GM19397 (cell line): ENCODE results near the gene ALDH4A1.

Experiments used
- ATAC-seq: cut with Tn5 transposase; IDR thresholded peaks from one replicate; pipeline ENCODE4 v1.9.1; 2021; ENCODE audit warnings: mild to moderate bottlenecking, moderate library complexity; ENCODE audit not compliant: unreplicated experiment

ALDH4A1 gene

DNA sequence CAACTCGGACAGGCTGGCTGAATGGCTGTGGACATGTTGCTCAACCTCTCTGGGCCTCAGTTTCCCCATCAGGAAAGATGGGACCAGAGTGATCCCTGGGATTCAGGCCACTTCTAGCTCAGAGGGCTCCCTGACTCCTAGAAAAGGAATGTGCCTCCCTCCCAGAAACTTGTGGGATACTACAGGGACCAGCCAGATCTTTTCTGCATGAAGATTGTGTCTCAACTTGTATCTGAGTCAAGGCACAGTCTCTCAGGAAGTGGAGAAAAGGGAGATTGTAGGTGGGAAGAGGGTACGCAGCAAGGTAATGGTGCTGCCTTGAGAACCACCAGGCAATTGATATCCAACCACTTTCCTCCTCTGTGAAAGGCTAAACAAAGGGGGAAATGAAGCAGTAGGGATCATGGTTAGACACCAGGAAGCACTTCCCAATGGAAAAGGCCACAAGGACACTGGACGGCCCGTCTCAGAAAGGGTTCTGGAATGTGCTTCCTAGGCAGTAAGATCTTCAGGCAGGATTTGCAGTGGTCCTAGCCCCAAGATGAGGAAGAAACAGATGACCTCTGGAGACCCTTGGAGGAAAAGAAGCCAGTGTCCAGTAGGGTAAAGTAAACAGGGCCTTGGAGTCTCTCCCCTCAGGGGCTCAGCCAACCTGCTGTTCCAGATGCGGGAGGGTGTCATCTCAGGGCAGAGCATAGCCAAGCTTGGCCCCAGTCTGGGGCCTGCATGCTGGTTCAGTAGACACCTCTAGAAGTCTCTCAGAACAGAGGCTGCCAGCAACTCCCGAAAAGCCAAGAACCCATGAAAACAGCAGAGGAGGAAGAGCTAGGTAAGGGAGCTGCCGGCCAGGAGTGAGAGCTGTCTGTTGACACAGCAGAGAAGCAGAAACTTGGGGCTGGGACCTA lies 37.3 kb upstream of the ALDH4A1 start:
- no peak for ATAC-seq

DNA sequence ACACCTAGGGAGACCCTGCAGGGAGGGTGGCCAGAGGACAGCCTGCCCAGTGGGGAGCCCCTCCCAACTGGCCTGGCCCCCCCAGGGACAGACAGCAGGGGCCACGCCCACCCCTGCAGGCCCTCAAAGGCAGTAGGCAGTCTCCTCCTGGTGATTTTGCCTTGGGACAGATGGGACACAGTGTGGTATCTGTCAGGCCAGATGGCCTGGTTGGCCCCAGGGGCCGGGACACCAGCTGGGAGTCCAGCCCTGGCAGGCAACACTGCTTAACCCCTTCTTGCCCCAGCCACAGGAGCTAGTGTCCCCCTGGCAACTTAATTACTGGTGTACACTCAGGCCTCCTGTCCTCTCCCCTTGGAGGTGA lies 36.3 kb upstream of the ALDH4A1 start:
- no peak for ATAC-seq

DNA sequence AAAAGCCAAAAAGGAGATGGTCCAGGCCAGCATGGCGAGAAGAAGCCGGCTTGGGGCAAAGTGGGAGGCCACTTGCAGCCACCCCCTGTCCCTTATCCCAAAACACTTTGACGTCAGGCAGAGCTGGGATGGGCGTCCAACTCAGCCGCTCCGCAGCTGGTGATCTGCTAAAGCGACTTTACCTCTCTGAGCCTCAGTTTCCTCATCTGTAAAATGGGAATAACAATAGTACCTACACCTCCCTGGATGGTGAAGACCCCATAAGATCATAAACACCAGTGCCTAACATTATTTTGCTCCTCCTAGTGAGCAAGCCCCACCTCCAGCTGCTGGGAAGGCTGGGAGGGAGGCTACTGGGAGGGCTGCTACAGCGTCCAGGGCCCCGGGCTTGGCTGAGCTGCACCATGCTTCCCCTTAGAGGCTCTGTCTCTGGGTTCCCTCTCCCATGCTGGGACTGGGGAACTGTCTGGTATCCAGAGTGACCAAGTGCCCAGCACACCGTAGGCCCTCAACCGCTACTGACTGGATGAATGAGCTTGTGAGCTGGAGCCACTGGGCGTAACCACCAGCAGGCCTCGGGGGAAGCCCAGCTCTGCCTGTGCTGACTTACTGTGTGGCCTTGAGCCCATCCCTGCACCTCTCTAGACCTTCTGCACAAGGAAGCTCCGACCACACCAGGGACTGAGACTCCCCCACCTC lies 35.8 kb upstream of the ALDH4A1 start:
- no peak for ATAC-seq

DNA sequence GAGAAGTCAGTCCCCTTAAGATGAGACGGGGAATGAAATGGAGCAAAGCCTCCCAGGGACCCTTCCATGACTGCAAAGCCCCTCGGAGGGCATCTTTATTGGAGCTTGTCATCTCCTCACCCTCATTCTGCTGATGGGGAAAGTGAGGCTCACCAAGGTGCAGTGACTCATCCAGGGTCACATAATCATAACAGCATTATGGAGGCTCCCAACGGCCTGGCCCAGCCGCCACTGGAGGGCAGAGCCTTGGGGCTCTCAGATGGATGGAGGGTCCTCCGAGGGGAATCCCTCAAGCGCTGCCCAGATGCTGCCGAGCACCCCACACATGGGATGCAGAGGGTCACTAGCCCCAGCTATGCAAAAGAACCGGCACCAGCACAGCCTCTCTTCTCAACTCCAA lies 35.2 kb upstream of the ALDH4A1 start:
- no peak for ATAC-seq

DNA sequence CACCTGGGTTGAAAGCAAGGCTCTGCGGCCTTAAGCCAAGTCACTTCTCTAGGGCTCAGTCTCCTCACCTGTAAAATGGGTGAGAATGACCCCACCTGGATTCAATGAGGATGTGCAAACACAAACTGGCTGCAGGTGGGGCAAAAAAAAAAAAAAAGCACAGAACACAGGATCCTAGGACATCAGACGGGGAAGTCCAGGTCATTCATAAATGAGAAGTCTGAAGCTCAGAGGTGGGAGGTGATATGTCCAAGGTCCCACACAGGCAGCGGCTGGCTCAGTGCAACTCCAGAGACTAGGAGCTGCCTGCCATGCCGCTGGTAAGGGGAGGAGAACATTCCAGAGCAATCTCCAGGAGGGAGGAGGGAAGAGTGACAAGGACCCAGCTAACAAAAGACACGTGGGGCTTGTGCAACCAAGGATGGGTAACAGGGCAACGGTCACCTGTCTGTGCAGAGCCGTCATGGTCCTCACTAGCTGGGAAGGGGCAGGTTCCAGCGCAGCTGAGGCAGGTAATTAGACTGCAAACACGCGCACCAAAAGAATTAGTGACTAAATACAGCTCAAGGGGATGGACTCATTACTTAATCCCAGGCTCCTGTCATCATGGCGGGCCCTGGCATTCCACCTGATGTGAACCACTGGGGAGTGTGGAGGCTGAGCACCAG lies 34.6 kb upstream of the ALDH4A1 start:
- no peak for ATAC-seq

DNA sequence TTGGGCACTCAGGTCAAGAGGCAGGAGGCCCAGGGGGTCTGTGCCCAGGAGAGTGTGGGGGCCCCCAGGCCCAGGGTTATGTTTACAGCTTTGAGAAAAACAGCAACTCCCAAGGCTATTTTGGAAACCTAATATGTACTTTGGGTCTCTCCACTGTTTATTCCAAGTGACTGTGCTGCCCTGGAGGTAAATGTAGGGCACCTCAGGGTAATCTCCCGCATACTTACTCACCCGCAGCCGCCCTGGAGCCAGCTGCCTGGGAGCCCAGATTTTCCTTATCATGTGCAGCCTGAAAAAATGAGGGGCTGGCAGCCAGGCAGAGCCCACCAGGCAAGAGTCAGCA lies 34.1 kb upstream of the ALDH4A1 start:
- no peak for ATAC-seq

DNA sequence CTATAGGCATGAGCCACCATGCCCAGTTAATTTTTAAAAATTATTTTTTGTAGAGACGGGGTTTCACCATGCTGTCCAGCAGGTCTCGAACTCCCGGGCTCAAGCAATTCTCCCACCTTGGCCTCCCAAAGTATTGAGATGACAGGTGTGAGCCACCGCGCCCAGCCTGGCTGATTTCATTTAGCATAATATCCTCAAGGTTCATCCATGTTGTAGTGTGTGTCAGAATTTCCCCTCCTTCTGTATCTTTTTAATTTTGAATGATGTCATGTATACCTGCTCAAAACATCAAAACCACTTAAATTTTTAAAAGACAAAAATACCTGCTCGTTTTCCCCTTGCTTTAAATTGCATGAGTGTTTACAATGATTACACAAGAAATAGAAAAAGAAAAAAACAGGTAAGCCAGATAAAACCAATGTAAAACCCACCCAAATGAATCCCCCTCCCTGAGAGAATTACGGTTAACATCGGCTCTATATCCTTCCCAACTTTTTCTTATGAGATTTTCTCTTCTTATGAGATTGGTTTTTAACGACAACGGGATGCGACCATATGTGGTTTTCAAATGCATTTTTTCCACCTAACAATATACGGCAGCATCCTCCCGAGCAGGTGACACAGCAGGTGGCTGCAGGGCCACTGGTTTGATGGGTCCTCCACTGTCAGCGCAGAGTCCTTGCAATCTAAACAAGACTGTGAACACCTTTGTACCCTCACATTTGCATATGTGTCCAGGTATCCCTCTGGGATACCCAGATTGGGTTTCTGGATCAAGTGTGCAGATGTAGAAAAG lies 32.0 kb upstream of the ALDH4A1 start:
- ATAC-seq, result no peak

DNA sequence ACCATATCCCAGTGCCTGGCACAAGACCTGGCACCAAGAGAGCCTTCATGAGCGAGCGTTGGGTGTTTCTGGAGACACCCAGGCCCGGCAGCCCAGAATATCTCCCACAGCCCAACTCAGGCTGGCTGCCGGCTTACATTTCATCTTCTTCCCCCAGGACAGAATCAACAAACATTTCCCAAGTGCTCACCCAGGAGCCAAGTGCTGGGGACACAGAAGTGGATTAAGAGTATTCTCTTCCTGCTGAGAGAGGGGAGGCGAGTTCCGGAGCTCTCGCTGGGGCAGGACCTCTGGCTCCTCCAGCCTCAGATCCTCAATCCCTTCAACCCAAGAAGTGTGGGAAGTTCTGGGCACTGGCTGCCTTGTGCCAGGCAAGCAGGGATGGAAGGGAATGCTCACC lies 30.5 kb upstream of the ALDH4A1 start:
- ATAC-seq, result no peak

DNA sequence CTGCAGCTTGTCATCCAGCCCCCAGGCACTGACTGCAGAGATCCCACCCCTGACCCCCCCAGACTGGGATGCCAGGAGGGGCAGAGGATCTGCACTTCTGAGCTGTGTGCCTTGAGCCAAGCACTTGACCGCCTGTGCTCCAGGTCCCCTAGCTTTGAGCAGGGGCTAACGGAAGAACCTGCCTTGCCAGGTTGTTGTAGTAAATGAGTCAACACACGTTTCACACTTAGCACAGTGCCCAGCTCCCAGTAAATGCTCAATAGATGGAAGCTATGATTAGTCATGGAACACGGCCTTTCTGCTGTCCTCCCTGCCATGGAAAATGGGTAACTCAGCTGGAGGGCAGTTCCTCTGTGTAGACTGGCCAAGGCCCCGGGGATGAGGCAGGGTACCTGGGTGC lies 30.0 kb upstream of the ALDH4A1 start:
- ATAC-seq, result no peak

DNA sequence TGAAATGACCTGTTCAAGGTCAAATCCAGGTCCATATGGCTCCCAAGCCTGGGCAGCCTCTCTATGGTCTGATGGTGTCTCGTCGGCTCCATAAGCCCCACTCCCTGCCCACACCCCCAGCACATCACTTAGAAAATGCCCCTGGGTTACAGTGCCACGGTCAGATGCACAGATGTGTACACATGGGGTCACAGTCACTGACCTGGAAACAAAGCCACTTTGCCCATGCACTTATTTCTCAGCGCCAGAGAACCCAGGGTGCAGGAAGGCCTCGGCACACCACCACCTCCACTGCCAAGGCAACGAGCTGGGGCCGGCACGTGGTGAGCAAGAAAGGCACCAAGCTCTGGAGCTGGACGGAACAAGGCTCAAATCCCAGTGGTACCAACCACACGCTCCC lies 29.4 kb upstream of the ALDH4A1 start:
- no peak for ATAC-seq

DNA sequence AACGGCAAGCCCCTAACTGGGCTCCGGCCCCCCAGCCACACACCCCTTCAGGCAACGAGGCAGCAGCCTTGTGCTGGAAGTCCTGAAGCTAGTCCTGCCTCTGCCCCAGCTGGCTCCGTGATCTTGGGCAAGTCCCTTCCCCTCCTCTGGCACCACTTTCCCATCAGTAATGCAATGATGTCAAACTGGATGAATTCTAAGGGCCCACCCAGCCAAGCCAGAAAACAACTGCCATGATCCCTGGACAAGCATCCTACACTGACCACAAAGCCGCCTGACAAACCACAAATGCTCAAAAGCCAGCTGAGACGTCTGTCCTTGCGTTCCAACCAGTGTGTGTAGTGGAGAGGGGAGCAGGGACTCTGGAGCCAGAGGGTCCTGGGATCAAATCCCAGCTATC lies 27.3 kb upstream of the ALDH4A1 start:
- ATAC-seq, result no peak

DNA sequence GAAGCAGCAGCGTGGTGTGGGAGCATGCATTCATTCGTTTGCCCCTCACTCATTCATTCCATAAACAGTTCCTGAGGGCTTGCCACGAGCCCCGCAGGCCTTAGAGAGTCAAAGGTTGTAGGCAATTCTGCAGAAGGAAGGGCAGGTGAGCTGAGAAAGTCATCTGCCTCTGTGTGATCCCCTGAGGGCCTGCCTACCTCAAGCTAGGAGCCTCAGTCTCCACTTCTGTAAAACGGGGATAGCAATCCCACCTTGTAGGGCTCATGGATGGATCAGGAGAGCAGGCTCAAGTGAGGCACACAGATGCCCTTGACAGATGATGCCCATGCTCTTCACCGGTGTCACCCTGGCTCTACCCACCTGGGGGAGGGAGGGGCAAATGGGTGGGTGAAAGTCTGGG lies 26.6 kb upstream of the ALDH4A1 start:
- ATAC-seq, result no peak

DNA sequence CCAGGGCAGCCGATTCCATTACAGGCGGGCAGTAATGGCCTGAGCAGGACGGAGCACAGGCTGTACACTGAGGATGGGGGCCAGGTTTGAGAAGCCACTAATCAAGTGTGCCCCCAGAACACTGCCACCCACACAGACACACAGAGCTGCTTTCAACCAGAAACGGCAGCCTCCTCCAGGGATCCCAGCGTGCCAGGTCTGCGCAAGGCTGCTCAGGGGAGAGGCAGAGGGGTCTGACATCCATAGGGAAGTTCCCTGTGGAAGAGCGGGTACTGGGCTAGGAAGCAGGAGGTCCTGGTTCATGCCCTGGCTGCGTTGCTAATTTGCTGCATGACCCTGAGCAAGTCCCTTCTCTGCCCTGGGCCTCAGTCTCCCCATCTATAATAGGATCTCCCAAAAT lies 26.1 kb upstream of the ALDH4A1 start:
- no peak for ATAC-seq

DNA sequence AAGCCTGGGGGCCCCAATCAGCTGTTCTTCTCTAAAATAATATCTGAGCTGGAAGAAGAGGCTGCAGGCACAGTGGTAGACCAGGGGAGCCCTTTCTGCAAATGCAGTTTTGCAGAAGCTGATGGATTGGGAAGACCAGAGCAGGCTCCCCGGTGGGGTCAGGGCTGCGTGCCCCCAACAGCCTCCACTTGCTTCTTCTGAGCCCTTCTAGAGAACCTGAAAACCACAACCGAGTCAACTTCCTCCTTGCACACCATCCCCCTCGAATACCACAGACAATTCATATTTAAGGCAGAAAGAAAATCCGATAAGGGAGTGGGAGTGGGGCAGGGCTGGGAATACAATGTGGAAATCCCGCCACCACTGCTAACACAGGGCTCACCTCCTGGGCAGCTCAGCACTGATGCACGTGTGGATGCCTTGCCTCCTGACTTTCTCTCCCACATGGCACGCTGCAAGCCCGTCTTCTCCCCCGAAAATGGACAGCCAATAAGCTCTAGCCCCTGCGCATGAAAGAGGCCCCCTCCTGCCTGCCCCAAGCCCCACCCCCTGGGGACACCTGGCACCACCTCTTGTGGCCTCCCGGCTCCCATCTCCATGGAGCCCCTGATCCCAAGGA lies 25.4 kb upstream of the ALDH4A1 start:
- peak; percentile 28 for ATAC-seq

DNA sequence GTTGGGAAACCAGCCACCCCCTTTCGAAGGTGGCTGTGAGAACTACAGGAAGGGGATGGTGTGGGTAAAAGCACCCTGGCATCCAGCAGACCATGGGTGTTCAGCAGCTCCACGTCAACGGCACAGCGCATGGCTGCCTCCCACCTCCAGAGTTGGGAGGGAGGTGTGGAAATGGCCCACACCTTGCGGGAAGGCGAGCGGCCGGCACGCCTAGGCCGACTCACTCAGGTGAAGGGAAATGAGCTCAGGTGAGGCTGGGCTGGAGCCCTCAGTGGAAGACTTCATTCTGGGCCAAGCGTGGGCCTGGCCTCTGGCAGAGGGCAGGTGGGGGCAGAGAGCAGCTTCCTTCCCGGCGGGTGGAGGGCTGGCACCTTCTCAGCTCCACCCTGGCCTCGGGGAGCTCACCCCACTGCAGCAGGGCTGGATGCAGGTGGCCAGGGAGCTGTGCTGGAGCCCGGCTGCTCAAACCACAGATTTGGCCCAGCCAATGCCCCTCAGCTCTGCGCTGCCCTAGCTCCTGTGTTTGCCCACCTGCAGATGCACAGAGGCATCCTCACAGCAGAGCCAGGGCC lies 24.8 kb upstream of the ALDH4A1 start:
- ATAC-seq, result peak; percentile 14

DNA sequence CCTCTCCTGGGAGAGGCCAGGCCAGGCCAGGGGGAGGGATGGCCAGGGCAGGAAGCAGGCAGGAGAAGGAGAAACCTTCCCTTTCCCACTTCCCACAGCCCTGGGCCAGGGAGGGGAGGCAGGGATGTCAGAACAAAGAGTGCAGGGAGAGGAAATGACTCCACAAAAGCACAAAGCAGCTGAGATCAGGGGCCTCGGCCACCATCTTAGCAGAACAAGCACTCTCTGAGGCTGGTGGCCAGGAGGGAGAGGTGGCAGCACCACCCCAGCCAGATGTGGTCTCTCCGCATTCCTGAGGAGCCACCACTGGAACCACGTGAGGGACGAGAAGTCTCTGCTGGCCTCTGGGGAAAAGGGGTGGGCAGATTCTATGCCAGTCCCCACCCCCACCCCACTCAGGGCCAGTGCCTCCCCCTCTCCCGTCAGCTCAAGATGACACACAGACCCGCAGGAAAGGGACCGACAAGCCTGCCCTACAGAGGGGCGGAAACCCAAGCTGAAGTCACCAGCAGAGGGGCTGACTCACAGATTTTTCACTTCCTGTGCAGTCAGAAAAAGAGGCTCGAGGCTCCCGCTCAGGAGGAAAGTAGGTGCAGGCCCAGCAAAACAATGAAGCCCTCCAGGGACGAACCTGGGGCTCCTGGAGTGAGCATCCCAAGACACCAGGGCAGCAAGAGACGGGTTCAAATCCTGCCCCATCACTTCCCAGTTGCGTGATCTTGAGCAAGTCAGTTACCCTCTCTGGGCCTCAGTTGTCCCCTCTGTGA lies 24.1 kb upstream of the ALDH4A1 start:
- ATAC-seq, result peak; percentile 66

DNA sequence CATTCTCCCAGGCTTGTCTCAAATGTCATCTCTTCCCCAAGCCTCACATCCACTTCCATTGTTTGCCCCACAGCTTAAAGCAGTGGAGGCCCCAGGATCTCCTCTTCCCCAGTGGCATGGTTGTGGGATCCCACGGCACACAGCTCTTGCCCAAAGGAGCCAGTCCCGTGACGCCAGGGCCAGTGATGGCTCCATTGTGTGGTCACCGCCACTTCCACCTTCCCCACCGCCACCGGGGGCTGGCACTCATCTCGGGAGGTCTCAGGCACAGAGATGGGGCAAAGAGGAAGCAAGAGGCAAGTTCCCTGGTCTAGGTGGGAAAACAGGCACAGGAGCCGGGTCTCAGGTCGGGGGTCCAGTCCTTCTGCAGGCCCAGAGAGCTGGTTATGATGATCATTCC lies 22.9 kb upstream of the ALDH4A1 start:
- no peak for ATAC-seq

DNA sequence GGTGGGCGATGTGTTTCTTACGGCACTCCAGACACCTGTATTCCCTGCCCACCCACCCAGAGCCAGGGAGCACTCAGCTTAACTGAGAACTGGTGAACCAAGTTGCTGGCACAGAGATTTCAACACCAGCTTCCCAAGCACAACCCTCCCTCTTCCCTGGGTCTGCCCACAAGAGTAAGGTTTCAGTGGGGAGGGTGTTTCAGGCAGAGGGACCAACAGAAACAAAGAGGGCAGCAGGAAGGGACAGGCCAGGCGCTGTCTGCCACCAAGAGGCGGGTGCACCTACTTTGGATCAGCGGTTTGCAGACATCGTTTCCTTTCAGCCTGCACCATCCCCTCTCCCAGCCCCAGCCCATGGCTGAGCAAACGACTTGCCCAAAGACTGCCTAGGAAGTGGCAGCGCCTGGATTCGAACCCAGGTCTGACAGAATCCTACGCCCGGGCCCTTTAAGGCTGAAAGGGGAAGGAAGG lies 21.9 kb upstream of the ALDH4A1 start:
- no peak for ATAC-seq

DNA sequence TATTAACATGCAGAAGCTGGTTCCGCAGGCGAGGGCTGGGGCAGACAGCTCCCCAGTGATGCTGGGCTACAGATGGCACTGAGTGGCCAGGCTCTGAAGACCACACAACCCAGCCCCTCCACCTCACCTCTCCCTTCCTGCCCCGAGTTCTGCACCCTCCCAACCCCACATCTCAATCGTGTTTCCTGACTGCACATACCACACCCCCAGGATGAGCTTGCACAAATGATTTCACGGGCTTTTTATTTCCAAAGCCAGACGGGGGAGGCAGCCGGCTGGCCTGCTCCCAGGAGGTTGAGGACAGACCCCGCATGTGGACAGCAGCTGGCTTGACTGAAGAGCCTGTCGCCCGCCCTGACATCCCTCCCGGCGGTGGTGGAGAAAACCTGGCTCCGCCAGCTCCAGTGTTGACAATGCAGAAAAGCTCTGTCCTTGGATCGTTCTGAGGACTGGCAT lies 21.4 kb upstream of the ALDH4A1 start:
- no peak for ATAC-seq
